Epithelial cell of esophagus (primary cell): Measurements from ENCODE around the gene AATF.

Experiments used
- DNase-seq: peaks from one replicate; pipeline ENCODE4 v3.0.0; 2010; ENCODE audit warnings: low read depth
- H3K4me3 ChIP-seq: 2 replicates; pipeline ENCODE4 v1.5.1; 2011; ENCODE audit warnings: mild to moderate bottlenecking, low read length, control low read depth
- CTCF ChIP-seq: IDR thresholded peaks from 2 replicates; pipeline ENCODE4 v1.5.1; 2011; ENCODE audit warnings: low read depth, mild to moderate bottlenecking, low read length, control low read depth, inconsistent platforms; ENCODE audit not compliant: insufficient read depth; ENCODE audit errors: missing control alignments

Gene AATF

GRCh38 chr17:36972186-36972700 is 23.5 kb downstream of the AATF start:
- no peak for DNase-seq
- no peak overlapping the region for H3K4me3 ChIP-seq
- TF ChIP-seq CTCF, result no peak

- no peak overlapping the region for H3K4me3 ChIP-seq
- DNase-seq, result no peak
- TF ChIP-seq CTCF, result no peak
Observed at GRCh38 chr17:36972905-36973304, 24.2 kb downstream of the AATF start.

GRCh38 chr17:36975922-36976515 is 27.3 kb downstream of the AATF start:
- peak; percentile 3 for DNase-seq

GRCh38 chr17:36977066-36977465 is 28.3 kb downstream of the AATF start:
- H3K4me3 ChIP-seq, result no peak overlapping the region
- TF ChIP-seq CTCF, result no peak
- peak; percentile 49 for DNase-seq

More at GRCh38 chr17:36975922-36976515, 27.3 kb downstream of the AATF start:
- no peak overlapping the region for H3K4me3 ChIP-seq
- TF ChIP-seq CTCF, result no peak

- TF ChIP-seq CTCF, result no peak
- no peak for DNase-seq
Observed at GRCh38 chr17:36977568-36977967, 28.8 kb downstream of the AATF start.

GRCh38 chr17:36978810-36979564 is 30.2 kb downstream of the AATF start:
- no peak for TF ChIP-seq CTCF
- no peak overlapping the region for H3K4me3 ChIP-seq
- DNase-seq, result peak; percentile 70

More at GRCh38 chr17:36977568-36977967, 28.8 kb downstream of the AATF start:
- H3K4me3 ChIP-seq, result no peak overlapping the region

- no peak overlapping the region for H3K4me3 ChIP-seq
- DNase-seq, result peak; percentile 8
- TF ChIP-seq CTCF, result no peak
Observed at GRCh38 chr17:36979565-36979941, 30.8 kb downstream of the AATF start.
